Natural killer cell (primary cell): Measurements from ENCODE around the gene DYNC1H1. TPM values are rescaled to one million over a fixed set of nuclear protein-coding genes. Genes with fewer than 3 reads are reported as not detected.

Source experiments
- ATAC-seq, 3 donors: fragments of 150-1000 bp in 2 of 3; fragments of 200-7000 bp in 1 of 3; cut with Tn5 transposase; 1 replicate in 1 of 3; 2 replicates in 2 of 3; pipeline ENCODE4 v1.10.0; 2021; ENCODE audit warnings: mild to moderate bottlenecking in 2 of 3, moderate library complexity in 2 of 3
- DNase-seq, 2 donors: peaks; one replicate each; pipeline versions ENCODE4 v3.0.0 to v3.0.0-alpha.2; 2013 to 2021; ENCODE audit warnings: mixed read lengths in 1 of 2
- H3K27ac ChIP-seq: one replicate; pipeline ENCODE4 v1.5.1; 2013; ENCODE audit warnings: mild to moderate bottlenecking, low read length
- H3K27me3 ChIP-seq: one replicate; pipeline ENCODE4 v1.6.1; 2013; ENCODE audit warnings: low read length; ENCODE audit not compliant: control insufficient read depth, insufficient read depth
- H3K36me3 ChIP-seq: one replicate; pipeline ENCODE4 v1.6.1; 2013; ENCODE audit warnings: low read length; ENCODE audit not compliant: control insufficient read depth, insufficient read depth
- H3K4me1 ChIP-seq: one replicate; pipeline ENCODE4 v1.6.1; 2013; ENCODE audit warnings: low read length; ENCODE audit not compliant: control insufficient read depth, insufficient read depth
- H3K4me3 ChIP-seq: one replicate; pipeline ENCODE4 v1.5.1; 2013; ENCODE audit warnings: low read length
- H3K9me3 ChIP-seq: one replicate; pipeline ENCODE4 v1.6.1; 2013; ENCODE audit warnings: low read length; ENCODE audit not compliant: control insufficient read depth, insufficient read depth
- H3K27ac Mint-ChIP-seq, 2 donors: one replicate each; pipeline ENCODE4 v1.8.0; 2022; ENCODE audit warnings: mild to moderate bottlenecking in 2 of 2, mixed read lengths in 2 of 2, moderate library complexity in 1 of 2
- H3K27me3 Mint-ChIP-seq, 2 donors: one replicate each; pipeline ENCODE4 v1.8.0; 2022; ENCODE audit warnings: low read depth in 2 of 2, mixed read lengths in 2 of 2
- H3K36me3 Mint-ChIP-seq: one replicate; pipeline ENCODE4 v1.8.0; 2022; ENCODE audit warnings: mixed read lengths
- H3K4me1 Mint-ChIP-seq, 2 donors: one replicate each; pipeline ENCODE4 v1.8.0; 2022; ENCODE audit warnings: mixed read lengths in 2 of 2
- H3K4me3 Mint-ChIP-seq: one replicate; pipeline ENCODE4 v1.8.0; 2022; ENCODE audit warnings: mild to moderate bottlenecking, moderate library complexity, mixed read lengths
- H3K9me3 Mint-ChIP-seq, 2 donors: one replicate each; pipeline ENCODE4 v1.8.0; 2022; ENCODE audit warnings: mixed read lengths in 2 of 2
- CTCF ChIP-seq: fragments of 200-600 bp; IDR thresholded peaks from one replicate; pipeline ENCODE4 v1.8.0; 2022; ENCODE audit warnings: antibody characterized with exemption
- WGBS: methylation state at CpG from one replicate; pipeline ENCODE4 v1.1.7; 2013; ENCODE audit warnings: missing lambda C conversion rate; ENCODE audit not compliant: insufficient coverage; 5-methylcytosine and 5-hydroxymethylcytosine counted together
- intact Hi-C: fragments of 100-400 bp; cut with micrococcal nuclease; formaldehyde crosslinking; loops from one replicate; pipeline ENCODE4 v1.14.2; 2022
- total RNA-seq, 4 donors: library from RNA; stranded (reverse); fragments of 120-200 nt in 1 of 4; gene quantifications; one replicate each; pipeline versions ENCODE4 v1.2.3 to v1.2.4, GENCODE V29; 2013 to 2022

DYNC1H1 gene
- total RNA-seq, 3 donors from 2014 or later (not counting 1 experiment from before 2014, with no cell fraction given): 313 to 381 (median 349) TPM

DNA sequence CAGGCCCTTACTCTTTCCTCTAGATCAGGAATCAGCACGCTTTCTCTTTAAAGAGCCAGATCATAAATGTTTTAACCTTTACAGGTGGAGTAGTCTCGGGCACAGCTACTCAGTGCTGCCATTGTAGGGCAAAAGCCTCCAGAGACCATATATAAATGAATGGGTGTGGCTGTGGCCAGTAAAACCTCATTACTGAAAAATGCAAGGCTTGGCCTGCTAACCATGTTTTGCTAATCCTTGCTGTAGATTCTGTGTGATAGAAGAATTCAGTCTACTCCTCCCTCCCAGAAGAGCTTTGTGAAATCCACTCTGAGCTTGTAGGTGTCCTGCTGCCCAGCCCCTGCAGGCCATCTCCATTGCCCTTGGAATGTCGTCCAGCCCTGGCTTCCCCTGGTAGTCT is 64.4 kb downstream of the DYNC1H1 start:
- DNase-seq: no peak
- no peaks in the 10 kb centered on the region for H3K9me3 Mint-ChIP-seq
- no peaks in the 10 kb centered on the region for H3K4me1 ChIP-seq
- no peaks in the 10 kb centered on the region for H3K27me3 Mint-ChIP-seq
- no peaks in the 10 kb centered on the region for H3K9me3 ChIP-seq
- no peaks in the 10 kb centered on the region for H3K4me1 Mint-ChIP-seq
- no peak for TF ChIP-seq CTCF
- H3K36me3 Mint-ChIP-seq: peaks cover 45% of the 10 kb centered on the region
- intact Hi-C loops: no loop called here
- WGBS: 94% methylated on average over 3 of the region's 3 CpGs
- no peak overlapping the region for H3K4me3 Mint-ChIP-seq
- no peak overlapping the region for H3K27ac ChIP-seq
- H3K4me3 ChIP-seq: no peak overlapping the region
- no peak for ATAC-seq
- peak overlapping the region in 1 of 2 donors; percentile 56 for H3K27ac Mint-ChIP-seq
- H3K36me3 ChIP-seq: peaks cover 83% of the 10 kb centered on the region
- no peaks in the 10 kb centered on the region for H3K27me3 ChIP-seq

DNA sequence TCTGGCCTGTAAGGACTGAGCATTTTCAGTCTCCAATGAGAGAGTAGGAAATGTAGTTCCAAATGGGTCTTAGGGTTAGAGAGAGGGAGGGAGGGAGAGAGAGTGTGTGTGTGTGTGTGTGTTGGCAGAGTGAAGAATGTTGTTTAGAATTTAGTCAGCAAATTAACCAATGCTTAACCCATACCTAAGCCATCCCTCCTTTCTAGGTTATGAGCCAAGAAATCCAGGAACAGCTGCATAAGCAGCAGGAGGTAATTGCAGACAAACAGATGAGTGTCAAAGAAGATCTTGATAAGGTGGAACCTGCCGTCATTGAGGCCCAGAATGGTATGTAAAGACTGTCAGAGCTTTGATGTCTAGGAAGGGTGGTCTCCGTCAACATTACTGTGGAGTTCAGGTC is 65.6 kb downstream of the DYNC1H1 start:
- peaks cover 44% of the 10 kb centered on the region for H3K36me3 Mint-ChIP-seq
- DNase-seq (no peak), ATAC-seq (no peak)
- Histone ChIP-seq H3K4me3 (no peak overlapping the region), H3K9me3 (no peaks in the 10 kb centered on the region), H3K27ac (no peak overlapping the region), H3K27me3 (no peaks in the 10 kb centered on the region), H3K4me1 (no peaks in the 10 kb centered on the region), H3K36me3 (peaks cover 85% of the 10 kb centered on the region)
- no peaks in the 10 kb centered on the region for H3K4me1 Mint-ChIP-seq
- H3K27ac Mint-ChIP-seq: no peak overlapping the region
- no peak for TF ChIP-seq CTCF
- H3K9me3 Mint-ChIP-seq: no peaks in the 10 kb centered on the region
- H3K27me3 Mint-ChIP-seq: no peaks in the 10 kb centered on the region
- 90% methylated on average over 2 of the region's 2 CpGs for WGBS
- H3K4me3 Mint-ChIP-seq: no peak overlapping the region
- intact Hi-C loops: no loop called here

GRCh38 chr14:102033241-102033640 is 68.9 kb downstream of the DYNC1H1 start:
- DNase-seq (no peak), ATAC-seq (no peak)
- intact Hi-C loops: no loop called here
- Histone ChIP-seq H3K4me1 (no peaks in the 10 kb centered on the region), H3K27me3 (no peaks in the 10 kb centered on the region), H3K4me3 (no peak overlapping the region), H3K9me3 (no peaks in the 10 kb centered on the region), H3K36me3 (peaks cover 84% of the 10 kb centered on the region), H3K27ac (no peak overlapping the region)
- no peak for TF ChIP-seq CTCF
- no peaks in the 10 kb centered on the region for H3K27me3 Mint-ChIP-seq
- no peak overlapping the region for H3K4me3 Mint-ChIP-seq
- H3K4me1 Mint-ChIP-seq: no peaks in the 10 kb centered on the region
- no peak overlapping the region for H3K27ac Mint-ChIP-seq
- 98% methylated on average over 13 of the region's 13 CpGs for WGBS
- H3K9me3 Mint-ChIP-seq: no peaks in the 10 kb centered on the region
- peaks cover 31% of the 10 kb centered on the region for H3K36me3 Mint-ChIP-seq

DNA sequence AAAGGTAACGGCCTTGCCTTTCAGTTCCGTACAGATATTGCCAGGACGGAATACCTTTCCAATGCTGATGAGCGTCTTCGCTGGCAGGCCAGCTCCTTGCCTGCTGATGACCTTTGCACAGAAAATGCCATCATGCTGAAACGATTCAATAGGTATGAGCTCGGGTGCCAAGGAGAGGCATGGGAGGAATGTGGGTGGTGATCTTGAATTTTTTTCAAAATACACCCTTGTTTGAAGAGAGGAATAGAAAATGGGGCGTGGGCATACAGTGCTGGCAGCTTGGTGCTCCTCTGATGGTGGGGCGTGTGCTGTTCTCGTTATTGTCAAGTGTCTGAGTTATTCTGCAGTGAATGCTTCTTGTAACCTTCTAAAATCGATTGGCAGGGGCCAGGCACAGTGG is 69.9 kb downstream of the DYNC1H1 start:
- ATAC-seq (no peak), DNase-seq (no peak)
- Mint-ChIP-seq H3K27me3 (no peaks in the 10 kb centered on the region), H3K36me3 (peaks cover 21% of the 10 kb centered on the region), H3K4me3 (no peak overlapping the region), H3K9me3 (no peaks in the 10 kb centered on the region), H3K4me1 (no peaks in the 10 kb centered on the region), H3K27ac (no peak overlapping the region)
- TF ChIP-seq CTCF: no peak
- Histone ChIP-seq H3K27me3 (no peaks in the 10 kb centered on the region), H3K36me3 (peaks cover 84% of the 10 kb centered on the region), H3K9me3 (no peaks in the 10 kb centered on the region), H3K4me3 (no peak overlapping the region), H3K27ac (no peak overlapping the region), H3K4me1 (no peaks in the 10 kb centered on the region)
- 96% methylated on average over 11 of the region's 11 CpGs for WGBS
- intact Hi-C loops: no loop called here
